GM19025 (cell line): Measurements from ENCODE around the gene FTO.

Source experiments
- ATAC-seq: cut with Tn5 transposase; IDR thresholded peaks from one replicate; pipeline ENCODE4 v1.9.1; 2021; ENCODE audit warnings: mild to moderate bottlenecking, low read depth, moderate library complexity; ENCODE audit not compliant: unreplicated experiment

FTO gene

GRCh38 chr16:53920988-53921387 lies 217.0 kb downstream of the FTO start:
- no peak for ATAC-seq

GRCh38 chr16:53922067-53922806 lies 218.3 kb downstream of the FTO start:
- ATAC-seq = no peak

- no peak for ATAC-seq
Measured at GRCh38 chr16:53922807-53923571, 219.0 kb downstream of the FTO start.

GRCh38 chr16:53924331-53925106 lies 220.6 kb downstream of the FTO start:
- no peak for ATAC-seq

GRCh38 chr16:53925107-53925410 lies 221.1 kb downstream of the FTO start:
- ATAC-seq = no peak

- no peak for ATAC-seq
Measured at GRCh38 chr16:53925526-53925925, 221.6 kb downstream of the FTO start.

GRCh38 chr16:53926209-53926608 lies 222.3 kb downstream of the FTO start:
- ATAC-seq = no peak

GRCh38 chr16:53932975-53933374 lies 229.0 kb downstream of the FTO start:
- no peak for ATAC-seq

- ATAC-seq = no peak
Measured at GRCh38 chr16:53933407-53933806, 229.5 kb downstream of the FTO start.

GRCh38 chr16:53936052-53936451 lies 232.1 kb downstream of the FTO start:
- ATAC-seq = no peak

- ATAC-seq = no peak
Measured at GRCh38 chr16:53936529-53936928, 232.6 kb downstream of the FTO start.

- no peak for ATAC-seq
Measured at GRCh38 chr16:53937161-53937880, 233.4 kb downstream of the FTO start.

GRCh38 chr16:53944025-53944424 lies 240.1 kb downstream of the FTO start:
- no peak for ATAC-seq

GRCh38 chr16:53945996-53946395 lies 242.0 kb downstream of the FTO start:
- ATAC-seq = no peak

GRCh38 chr16:53946746-53947386 lies 242.9 kb downstream of the FTO start:
- no peak for ATAC-seq

GRCh38 chr16:53947642-53948041 lies 243.7 kb downstream of the FTO start:
- no peak for ATAC-seq

GRCh38 chr16:53948326-53948725 lies 244.4 kb downstream of the FTO start:
- ATAC-seq = no peak

GRCh38 chr16:53948734-53949430 lies 244.9 kb downstream of the FTO start:
- no peak for ATAC-seq

GRCh38 chr16:53949715-53950410 lies 245.9 kb downstream of the FTO start:
- ATAC-seq = no peak
